IPS-11a (cell line): ENCODE results near the gene PPM1L.
A peak's percentile ranks its signal among the peaks of the same experiment; 100 is the strongest.

ENCODE experiments used
- H3K4me3 ChIP-seq: one replicate; pipeline ENCODE4 v1.5.1; 2013; ENCODE audit warnings: low read depth, low read length, control low read depth

PPM1L gene

DNA sequence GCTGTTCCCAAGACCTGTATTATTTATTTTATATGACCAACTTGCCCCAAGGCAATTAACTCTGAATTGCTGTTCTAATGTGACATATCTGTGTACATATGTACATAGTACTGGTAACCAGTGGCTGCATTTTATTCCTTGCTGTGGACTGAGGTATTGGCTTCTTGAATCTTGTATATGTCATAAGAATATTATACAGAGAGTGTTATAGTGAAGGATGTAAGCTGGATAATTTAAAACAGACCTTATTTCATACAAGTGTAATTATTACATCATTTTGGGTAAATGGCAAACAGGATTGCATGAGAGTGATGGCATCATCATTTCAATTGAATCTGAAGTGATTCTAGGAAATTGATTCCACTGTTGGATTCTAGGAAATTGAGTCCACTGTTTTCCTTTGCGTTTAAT, 316.2 kb downstream of the PPM1L start:
- no peak overlapping the region for H3K4me3 ChIP-seq

DNA sequence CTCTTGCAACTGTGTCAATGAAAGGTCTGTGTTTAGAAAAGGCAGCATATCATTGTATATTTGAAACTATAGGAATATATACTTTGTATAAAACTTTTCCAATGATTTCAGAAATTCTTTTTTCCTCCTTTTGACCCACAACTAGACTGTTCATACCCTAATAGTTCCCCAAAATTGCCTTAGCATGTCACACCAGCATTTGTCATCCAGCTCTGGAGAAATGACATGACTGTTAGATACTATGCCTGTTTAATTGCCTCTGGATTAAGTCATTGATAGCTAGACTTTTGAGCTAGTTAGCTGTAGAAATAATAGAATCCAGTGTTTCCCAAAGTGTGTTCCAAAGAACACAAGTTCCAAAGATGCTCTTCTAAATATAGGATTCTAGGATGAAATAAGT, 316.7 kb downstream of the PPM1L start:
- no peak overlapping the region for H3K4me3 ChIP-seq

DNA sequence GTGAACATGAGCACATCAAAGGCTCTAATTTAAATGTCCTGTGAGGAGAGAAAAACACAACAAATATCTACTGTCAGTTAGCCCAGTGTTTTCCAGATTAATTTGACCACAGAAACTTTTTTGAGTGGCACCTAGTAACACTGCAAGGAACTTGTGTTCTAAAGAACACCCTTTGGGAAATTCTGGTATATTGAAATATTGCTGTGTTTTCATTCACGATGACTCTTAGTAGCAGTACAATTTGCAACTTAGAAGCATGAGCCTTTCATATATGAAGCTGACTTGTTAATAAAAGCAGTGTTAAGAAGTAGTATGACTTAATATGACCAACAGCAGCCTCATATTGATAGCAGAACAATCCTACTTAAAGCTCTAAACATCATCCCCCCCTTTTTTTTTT, 317.1 kb downstream of the PPM1L start:
- H3K4me3 ChIP-seq, result no peak overlapping the region

DNA sequence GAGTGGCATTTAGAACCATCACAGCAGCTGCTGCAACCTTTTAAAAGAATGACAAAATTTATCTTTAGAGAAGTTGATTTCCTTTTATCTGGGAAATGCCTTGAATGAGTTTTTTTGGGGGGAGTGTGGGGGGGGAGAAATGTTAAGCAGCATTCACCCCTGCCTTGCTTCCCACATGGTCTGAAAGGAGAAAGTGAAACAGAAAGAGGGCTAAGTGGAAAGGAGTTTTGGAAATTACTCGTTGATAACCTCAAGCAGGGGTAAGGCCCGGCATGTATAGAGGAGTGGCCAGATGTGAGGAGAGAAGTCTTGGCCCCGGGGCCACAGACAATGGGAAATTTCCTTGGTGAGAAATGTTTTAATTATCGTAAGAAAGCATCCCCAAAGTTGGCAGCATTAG, 325.6 kb downstream of the PPM1L start:
- H3K4me3 ChIP-seq, result no peak overlapping the region

DNA sequence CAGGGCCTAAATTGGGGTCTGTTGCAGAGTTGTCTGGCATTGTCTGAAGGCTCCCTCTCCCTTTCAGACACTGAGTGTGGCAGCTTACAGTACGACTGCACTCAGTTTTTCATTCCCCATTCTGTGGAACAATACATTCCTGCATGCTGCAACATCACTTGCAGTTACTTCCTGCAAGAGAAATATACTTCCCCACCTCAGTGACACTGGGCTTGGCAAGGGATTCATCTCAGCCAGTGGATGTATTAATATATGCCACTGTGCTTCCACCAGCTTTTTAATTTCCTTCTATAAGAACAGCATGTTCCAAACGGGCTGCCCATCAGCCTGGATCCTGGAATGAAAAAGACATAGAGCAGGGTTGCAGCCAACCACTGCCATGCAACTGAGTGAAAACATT, 326.0 kb downstream of the PPM1L start:
- H3K4me3 ChIP-seq, result no peak overlapping the region

DNA sequence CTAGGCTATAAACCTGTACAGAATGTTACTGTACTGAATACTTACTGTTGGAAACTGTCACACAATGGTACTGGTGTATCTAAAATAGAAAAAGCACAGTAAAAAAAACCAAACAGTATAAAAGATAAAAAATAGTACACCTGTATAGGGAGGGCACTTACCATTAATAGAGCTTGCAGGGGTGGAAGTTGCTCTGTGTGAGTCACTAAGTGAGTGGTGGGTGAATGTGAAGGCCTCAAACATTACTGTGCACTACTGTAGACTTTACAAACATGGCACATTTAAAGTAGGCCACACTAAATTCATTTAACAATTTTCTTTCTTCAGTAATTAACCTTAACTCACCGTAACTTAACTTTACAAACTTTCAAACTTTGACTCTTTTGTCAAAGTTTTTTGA, 327.1 kb downstream of the PPM1L start:
- no peak overlapping the region for H3K4me3 ChIP-seq

DNA sequence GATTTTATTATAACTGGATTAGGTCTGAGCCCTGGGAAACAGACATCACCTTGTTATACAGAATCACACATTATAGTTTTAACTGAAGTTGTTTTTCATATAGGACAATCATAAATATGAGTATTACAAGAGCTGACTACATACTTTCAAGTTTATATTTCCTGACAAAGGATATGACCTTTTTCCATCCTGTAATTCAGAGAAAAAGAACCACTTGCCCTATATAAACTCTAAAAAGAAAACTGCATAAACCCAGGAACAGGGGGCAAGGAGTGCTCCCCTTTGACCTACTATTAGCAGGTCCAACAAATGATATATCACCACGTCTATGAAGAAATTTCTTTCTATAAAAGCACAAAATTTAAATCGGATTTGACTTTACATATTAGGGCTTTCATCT, 328.2 kb downstream of the PPM1L start:
- no peak overlapping the region for H3K4me3 ChIP-seq

DNA sequence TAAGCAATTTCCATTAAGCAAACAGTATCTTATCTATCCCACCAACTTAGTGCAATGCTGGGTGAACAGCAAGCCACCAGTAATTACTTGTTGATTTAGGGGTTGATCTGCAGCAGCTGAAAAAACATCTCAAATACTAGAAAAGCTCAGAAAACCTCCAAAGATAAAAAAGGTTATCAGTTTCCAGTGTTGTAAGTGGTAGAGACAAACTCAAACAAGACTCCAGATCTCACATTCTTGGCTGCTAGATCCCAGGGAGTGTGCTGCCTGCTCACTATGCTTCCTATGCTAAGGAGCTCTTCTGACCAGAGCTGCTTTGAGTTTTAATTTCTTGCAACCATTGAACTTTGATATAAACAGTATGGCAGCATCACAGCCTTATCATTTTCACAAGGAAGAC, 337.9 kb downstream of the PPM1L start:
- no peak overlapping the region for H3K4me3 ChIP-seq

DNA sequence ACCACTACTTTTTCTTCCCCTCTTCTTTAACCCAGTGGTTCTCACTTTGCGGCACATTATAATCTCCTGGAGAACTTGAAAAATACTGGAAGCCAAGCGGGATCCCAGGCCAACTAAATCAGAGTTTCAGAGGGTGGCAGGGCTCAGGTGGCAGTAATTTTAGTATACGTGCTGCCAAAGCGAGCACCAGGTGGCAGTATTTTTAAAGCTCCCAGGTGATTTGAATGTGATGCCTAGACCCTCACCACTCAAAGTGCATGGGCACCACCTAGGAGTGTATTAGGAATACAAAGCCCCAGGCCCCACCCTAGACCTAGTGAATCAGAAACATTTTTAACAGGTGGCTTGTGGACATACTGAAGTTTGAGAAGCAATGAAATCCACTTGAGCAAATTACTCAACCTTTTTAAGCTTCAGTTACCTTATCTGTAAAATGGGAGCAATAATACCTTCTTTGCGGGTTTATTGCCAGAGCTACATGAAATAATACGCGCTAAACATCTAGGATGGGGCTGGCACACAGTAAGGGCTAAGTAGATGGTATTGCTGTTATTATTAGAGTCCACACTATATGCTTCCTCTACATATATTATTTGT, 340.8 kb downstream of the PPM1L start:
- H3K4me3 ChIP-seq, result no peak overlapping the region

DNA sequence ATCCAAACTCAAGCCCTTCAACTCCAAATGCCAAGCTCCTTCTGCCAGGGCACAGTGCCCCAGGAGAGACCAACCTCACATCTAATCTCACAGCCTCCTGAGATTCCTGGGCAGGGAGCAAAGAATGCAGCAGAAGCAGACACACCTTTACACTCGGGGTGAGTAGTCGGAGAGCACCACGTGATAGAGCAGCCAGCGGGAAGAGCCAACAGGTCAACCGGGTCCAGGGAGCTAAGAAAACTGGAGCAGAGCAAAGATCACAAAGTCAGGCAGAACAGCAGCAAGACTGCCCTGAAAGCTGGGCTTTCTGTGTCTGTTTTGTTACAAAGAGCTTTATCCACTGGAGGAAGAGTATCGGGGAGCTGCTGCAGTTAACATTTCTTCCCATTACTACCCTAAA, 345.0 kb downstream of the PPM1L start:
- H3K4me3 ChIP-seq, result no peak overlapping the region

DNA sequence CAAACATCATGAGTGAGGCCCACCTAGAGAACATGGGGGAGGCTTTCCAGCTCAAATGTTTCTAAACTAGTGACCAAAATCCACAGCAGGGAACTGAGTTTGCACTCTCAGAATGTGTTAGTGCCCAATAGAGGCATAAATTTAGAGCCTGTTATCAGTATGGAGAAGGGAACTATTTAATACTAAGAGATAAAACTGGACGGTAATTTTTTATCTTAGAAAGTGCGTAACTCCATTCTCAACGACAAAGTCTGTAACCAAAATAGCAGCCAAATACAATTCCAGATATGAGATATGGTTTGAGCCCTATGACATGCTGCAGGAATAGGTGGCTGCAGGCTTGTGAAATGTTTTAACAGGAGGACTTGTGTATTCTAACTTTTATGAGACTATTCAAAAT, 345.6 kb downstream of the PPM1L start:
- no peak overlapping the region for H3K4me3 ChIP-seq

DNA sequence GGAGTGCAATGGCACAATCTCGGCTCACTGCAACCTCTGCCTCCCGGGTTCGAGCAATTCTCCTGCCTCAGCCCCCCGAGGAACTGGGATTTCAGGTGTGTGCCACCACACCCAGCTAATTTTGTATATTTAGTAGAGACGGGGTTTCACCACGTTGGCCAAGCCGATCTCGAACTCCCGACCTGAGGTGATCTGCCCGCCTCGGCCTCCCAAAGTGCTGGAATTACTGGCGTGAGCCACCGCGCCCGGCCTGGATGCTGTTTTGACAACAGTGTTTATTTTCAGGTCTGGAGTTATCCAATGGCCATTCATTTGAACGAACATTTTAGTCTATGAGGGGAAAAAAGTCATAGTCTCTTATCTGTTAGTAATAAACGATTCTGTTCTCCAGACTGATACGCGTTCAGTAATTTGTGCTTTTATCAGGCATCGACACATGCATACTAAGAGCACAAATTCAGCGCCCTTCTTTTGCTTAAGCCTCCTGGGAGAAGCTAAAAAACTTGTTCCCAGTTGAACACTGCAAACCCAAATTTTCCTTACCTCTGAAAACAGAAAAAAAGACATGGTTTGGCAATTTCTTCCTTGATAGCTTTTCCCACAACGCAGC, 347.9 kb downstream of the PPM1L start:
- peak overlapping the region; percentile 35 for H3K4me3 ChIP-seq

DNA sequence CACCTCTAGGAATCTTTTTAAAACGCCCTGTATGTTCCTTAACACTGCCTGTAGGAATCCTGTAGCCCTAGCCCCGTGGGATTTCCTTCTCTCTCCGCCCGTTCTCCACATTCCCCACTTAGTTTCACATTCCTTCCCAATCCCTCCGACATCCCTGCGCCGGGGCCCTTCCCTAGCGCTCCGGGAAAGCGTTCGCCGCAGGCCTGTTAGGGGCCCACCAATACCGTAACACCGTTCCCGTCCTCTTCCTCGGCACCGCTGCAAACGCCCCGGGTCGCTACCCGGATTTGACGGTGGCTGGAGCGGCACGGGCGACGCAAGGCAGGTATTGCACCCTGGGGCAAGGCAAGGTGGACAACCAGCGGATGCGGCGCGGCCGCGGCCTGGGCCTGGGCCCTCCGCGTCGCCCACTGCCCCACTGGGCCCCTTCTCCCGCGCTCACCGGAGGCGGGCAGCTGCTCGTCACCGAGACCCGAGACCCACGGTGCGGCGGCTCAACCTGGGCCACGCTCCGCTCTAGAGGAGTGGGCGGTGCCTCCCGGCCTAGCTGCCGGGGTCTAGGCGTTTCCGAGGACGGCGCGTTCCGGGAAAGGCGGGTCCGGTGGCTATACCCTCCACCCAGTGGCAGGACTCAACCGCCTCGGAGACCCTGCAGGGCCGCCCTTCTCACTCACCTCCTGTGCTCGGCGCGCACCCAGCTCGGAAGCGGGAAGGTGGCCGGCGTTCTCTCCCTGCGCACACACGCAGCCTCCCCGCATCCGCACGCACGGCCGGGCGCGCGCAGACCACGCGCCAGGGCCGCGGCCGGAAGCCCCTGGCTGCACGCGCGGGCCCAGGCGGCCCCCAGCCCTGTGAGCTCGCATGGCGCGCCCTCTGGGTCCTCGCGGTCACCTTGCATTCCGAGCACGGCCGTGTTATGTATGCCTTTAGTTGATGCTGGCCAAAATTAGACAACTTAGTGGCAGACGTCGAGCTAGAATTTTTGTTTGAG, 348.8 kb downstream of the PPM1L start, which contains the start of gene B3GALNT1:
Gene B3GALNT1 (minus strand): TSS at position 789 of the 991 bp plus-strand sequence. CDS start 18,595 bp downstream, outside the sequence.
- H3K4me3 ChIP-seq, result peak within 1 kb of the TSS; percentile 35

DNA sequence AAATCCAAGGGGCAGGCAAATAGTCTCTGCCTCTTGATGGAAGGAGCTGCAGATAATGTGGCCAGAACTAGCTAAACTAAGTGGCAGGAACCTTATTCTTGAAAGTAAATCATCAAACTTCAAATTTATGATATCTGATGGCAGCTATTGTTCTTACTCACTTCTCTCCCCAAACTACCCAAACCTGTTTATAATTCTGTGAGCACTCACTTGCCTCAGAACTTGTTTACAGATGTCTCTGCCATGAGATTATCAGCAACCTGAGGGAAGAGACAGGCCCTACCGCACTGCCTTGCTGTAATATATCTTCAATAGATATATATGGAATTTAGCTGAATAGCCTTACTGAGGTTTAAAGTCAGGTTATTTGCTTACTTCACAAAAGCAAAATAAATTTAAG, 351.3 kb downstream of the PPM1L start:
- H3K4me3 ChIP-seq, result no peak overlapping the region

DNA sequence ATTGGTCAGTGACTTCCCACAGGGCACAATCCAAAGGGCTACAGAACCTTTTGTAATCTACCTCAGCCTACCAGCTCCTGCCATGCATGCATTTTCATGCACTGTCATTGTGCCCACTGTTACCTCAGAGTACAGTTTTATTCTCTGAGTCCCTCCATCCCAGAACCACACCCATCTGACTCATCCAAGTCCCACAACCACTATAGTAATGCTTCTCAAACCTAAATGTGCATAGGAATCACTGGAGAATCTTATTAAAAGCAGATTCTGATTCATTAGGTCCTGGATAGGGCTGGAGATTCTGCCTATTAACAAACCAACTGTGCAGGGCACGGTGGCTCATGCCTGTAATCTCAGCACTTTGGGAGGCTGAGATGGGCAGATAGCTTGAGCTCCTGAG, 352.8 kb downstream of the PPM1L start:
- no peak overlapping the region for H3K4me3 ChIP-seq

DNA sequence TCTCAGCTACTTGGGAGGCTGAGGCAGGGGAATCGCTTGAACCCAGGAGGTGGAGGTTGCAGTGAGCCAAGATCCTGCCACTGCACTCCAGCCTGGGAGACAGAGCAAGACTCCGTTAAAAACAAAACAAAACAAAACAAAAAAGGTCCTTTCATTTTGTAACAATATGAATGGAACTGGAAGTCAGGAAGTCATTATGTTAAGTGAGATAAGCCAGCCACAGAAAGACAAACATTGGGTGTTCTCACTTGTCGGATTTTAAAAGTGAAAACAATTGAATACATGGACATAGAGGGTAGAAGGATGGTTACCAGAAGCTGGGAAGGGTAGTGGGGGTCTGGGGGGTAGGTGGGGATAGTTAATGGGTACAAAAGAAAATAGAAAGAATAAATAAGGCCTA, 361.6 kb downstream of the PPM1L start:
- H3K4me3 ChIP-seq, result no peak overlapping the region

DNA sequence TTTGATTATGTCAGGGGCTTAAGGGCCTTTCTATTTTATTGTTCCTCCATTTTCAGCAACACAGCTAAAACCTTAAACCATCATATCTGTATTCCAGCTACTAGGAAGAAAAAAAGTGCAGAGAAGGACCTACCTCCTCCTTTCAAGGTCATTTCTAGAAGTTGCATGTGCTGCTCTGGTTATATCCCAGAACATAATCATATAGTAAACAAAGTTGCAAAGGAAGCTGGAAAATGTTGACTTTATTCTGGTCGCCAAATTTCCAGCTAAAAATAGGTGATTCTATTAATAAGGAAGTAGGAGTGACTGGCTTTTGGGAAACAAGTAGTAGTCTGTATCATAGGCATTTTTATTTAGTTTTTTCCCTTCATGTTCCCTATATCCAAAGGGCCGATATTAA, 370.5 kb downstream of the PPM1L start:
- H3K4me3 ChIP-seq, result no peak overlapping the region
